ENCODE data around the gene GAL3ST2. TPM values are rescaled to one million over a fixed set of nuclear protein-coding genes. Genes with fewer than 3 reads are reported as not detected.
"Not testable (repeated sequence)": the region's sequence is repeated elsewhere in the genome, so short reads cannot be mapped to it uniquely, and the experiment has no call there.

GAL3ST2 gene
- total and polyA plus RNA-seq, 4 donors: 0.33 to 0.79 (median 0.63) TPM

GRCh38 chr2:241753493-241753892 is 23.1 kb upstream of the GAL3ST2 start:
- no peak for DNase-seq (ENCODE audit: low read depth in 4 of 6, low spot score in 6 of 6)
- Histone ChIP-seq H3K27me3 (ENCODE audit: control insufficient read depth, insufficient read depth, low read length) (no peaks in the 10 kb centered on the region), H3K4me3 (ENCODE audit: low read depth, low read length) (no peak overlapping the region), H3K36me3 (ENCODE audit: control insufficient read depth, insufficient read depth, low read length) (peaks cover 78% of the 10 kb centered on the region), H3K9me3 (ENCODE audit: control insufficient read depth, insufficient read depth, low read length) (no peaks in the 10 kb centered on the region), H3K4me1 (ENCODE audit: control insufficient read depth, insufficient read depth, low read length) (no peaks in the 10 kb centered on the region), H3K27ac (ENCODE audit: low read depth, low read length) (no peak overlapping the region)
- 94% methylated on average over 16 of the region's 17 CpGs for WGBS (ENCODE audit: insufficient coverage)

- 93% methylated on average over 20 of the region's 20 CpGs for WGBS (ENCODE audit: insufficient coverage)
These were observed 22.6 kb upstream of the GAL3ST2 start for GRCh38 chr2:241754042-241754441.

GRCh38 chr2:241755166-241755565 is 21.5 kb upstream of the GAL3ST2 start:
- no peaks in the 10 kb centered on the region for H3K27me3 ChIP-seq (ENCODE audit: control insufficient read depth, insufficient read depth, low read length)
- no peaks in the 10 kb centered on the region for H3K4me1 ChIP-seq (ENCODE audit: control insufficient read depth, insufficient read depth, low read length)
- peaks cover 64% of the 10 kb centered on the region for H3K36me3 ChIP-seq (ENCODE audit: control insufficient read depth, insufficient read depth, low read length)
- no peak overlapping the region for H3K27ac ChIP-seq (ENCODE audit: low read depth, low read length)
- H3K4me3 ChIP-seq (ENCODE audit: low read depth, low read length): no peak overlapping the region
- WGBS (ENCODE audit: insufficient coverage): 87% methylated on average over 13 of the region's 18 CpGs
- DNase-seq (ENCODE audit: low read depth in 4 of 6, low spot score in 6 of 6): no peak
- no peaks in the 10 kb centered on the region for H3K9me3 ChIP-seq (ENCODE audit: control insufficient read depth, insufficient read depth, low read length)

More at GRCh38 chr2:241754042-241754441, 22.6 kb upstream of the GAL3ST2 start:
- H3K36me3 ChIP-seq (ENCODE audit: control insufficient read depth, insufficient read depth, low read length): peaks cover 75% of the 10 kb centered on the region
- H3K27me3 ChIP-seq (ENCODE audit: control insufficient read depth, insufficient read depth, low read length): no peaks in the 10 kb centered on the region
- H3K4me1 ChIP-seq (ENCODE audit: control insufficient read depth, insufficient read depth, low read length): no peaks in the 10 kb centered on the region
- H3K27ac ChIP-seq (ENCODE audit: low read depth, low read length): no peak overlapping the region
- DNase-seq (ENCODE audit: low read depth in 4 of 6, low spot score in 6 of 6): no peak
- H3K4me3 ChIP-seq (ENCODE audit: low read depth, low read length): no peak overlapping the region
- no peaks in the 10 kb centered on the region for H3K9me3 ChIP-seq (ENCODE audit: control insufficient read depth, insufficient read depth, low read length)

- H3K9me3 ChIP-seq (ENCODE audit: control insufficient read depth, insufficient read depth, low read length): peaks cover 2% of the 10 kb centered on the region
- no peak overlapping the region for H3K27ac ChIP-seq (ENCODE audit: low read depth, low read length)
- H3K4me1 ChIP-seq (ENCODE audit: control insufficient read depth, insufficient read depth, low read length): no peaks in the 10 kb centered on the region
- DNase-seq (ENCODE audit: low read depth in 4 of 6, low spot score in 6 of 6): no peak
- no peaks in the 10 kb centered on the region for H3K27me3 ChIP-seq (ENCODE audit: control insufficient read depth, insufficient read depth, low read length)
- WGBS (ENCODE audit: insufficient coverage): 96% methylated on average over 24 of the region's 27 CpGs
- H3K36me3 ChIP-seq (ENCODE audit: control insufficient read depth, insufficient read depth, low read length): peaks cover 67% of the 10 kb centered on the region
- no peak overlapping the region for H3K4me3 ChIP-seq (ENCODE audit: low read depth, low read length)
These were observed 20.8 kb upstream of the GAL3ST2 start for GRCh38 chr2:241755777-241756176.

GRCh38 chr2:241759067-241759807 is 17.4 kb upstream of the GAL3ST2 start:
- Histone ChIP-seq H3K4me3 (ENCODE audit: low read depth, low read length) (no peak overlapping the region), H3K9me3 (ENCODE audit: control insufficient read depth, insufficient read depth, low read length) (peaks cover 2% of the 10 kb centered on the region), H3K4me1 (ENCODE audit: control insufficient read depth, insufficient read depth, low read length) (no peaks in the 10 kb centered on the region), H3K27me3 (ENCODE audit: control insufficient read depth, insufficient read depth, low read length) (no peaks in the 10 kb centered on the region), H3K27ac (ENCODE audit: low read depth, low read length) (no peak overlapping the region), H3K36me3 (ENCODE audit: control insufficient read depth, insufficient read depth, low read length) (peaks cover 49% of the 10 kb centered on the region)
- 87% methylated on average over 11 of the region's 20 CpGs for WGBS (ENCODE audit: insufficient coverage)
- no peak for DNase-seq (ENCODE audit: low read depth in 4 of 6, low spot score in 6 of 6)

GRCh38 chr2:241759893-241760292 is 16.7 kb upstream of the GAL3ST2 start:
- H3K36me3 ChIP-seq (ENCODE audit: control insufficient read depth, insufficient read depth, low read length): peaks cover 49% of the 10 kb centered on the region
- not testable (repeated sequence) for H3K27me3 ChIP-seq (ENCODE audit: control insufficient read depth, insufficient read depth, low read length); H3K27ac ChIP-seq (ENCODE audit: low read depth, low read length); DNase-seq (ENCODE audit: low read depth in 4 of 6, low spot score in 6 of 6); H3K9me3 ChIP-seq (ENCODE audit: control insufficient read depth, insufficient read depth, low read length); H3K4me1 ChIP-seq (ENCODE audit: control insufficient read depth, insufficient read depth, low read length); H3K4me3 ChIP-seq (ENCODE audit: low read depth, low read length)
- no CpG with 5 or more reads among the region's 16 CpGs for WGBS (ENCODE audit: insufficient coverage)

GRCh38 chr2:241760301-241760771 is 16.3 kb upstream of the GAL3ST2 start:
- no peak for DNase-seq (ENCODE audit: low read depth in 4 of 6, low spot score in 6 of 6)
- H3K9me3 ChIP-seq (ENCODE audit: control insufficient read depth, insufficient read depth, low read length): peaks cover 2% of the 10 kb centered on the region
- H3K4me1 ChIP-seq (ENCODE audit: control insufficient read depth, insufficient read depth, low read length): no peaks in the 10 kb centered on the region
- H3K36me3 ChIP-seq (ENCODE audit: control insufficient read depth, insufficient read depth, low read length): peaks cover 47% of the 10 kb centered on the region
- H3K27me3 ChIP-seq (ENCODE audit: control insufficient read depth, insufficient read depth, low read length): no peaks in the 10 kb centered on the region
- H3K4me3 ChIP-seq (ENCODE audit: low read depth, low read length): no peak overlapping the region
- whole genome bisulfite sequencing (ENCODE audit: insufficient coverage): 98% methylated on average over 17 of the region's 17 CpGs
- H3K27ac ChIP-seq (ENCODE audit: low read depth, low read length): no peak overlapping the region

- no peak for DNase-seq (ENCODE audit: low read depth in 4 of 6, low spot score in 6 of 6)
These were observed 14.2 kb upstream of the GAL3ST2 start for GRCh38 chr2:241762321-241762932.

GRCh38 chr2:241762933-241763369 is 13.7 kb upstream of the GAL3ST2 start:
- WGBS (ENCODE audit: insufficient coverage): 65% methylated on average over 2 of the region's 13 CpGs
- Histone ChIP-seq H3K4me3 (ENCODE audit: low read depth, low read length) (no peak overlapping the region), H3K9me3 (ENCODE audit: control insufficient read depth, insufficient read depth, low read length) (peaks cover 2% of the 10 kb centered on the region), H3K36me3 (ENCODE audit: control insufficient read depth, insufficient read depth, low read length) (peaks cover 43% of the 10 kb centered on the region), H3K27me3 (ENCODE audit: control insufficient read depth, insufficient read depth, low read length) (no peaks in the 10 kb centered on the region), H3K4me1 (ENCODE audit: control insufficient read depth, insufficient read depth, low read length) (no peaks in the 10 kb centered on the region), H3K27ac (ENCODE audit: low read depth, low read length) (no peak overlapping the region)
- DNase-seq (ENCODE audit: low read depth in 4 of 6, low spot score in 6 of 6): no peak

More at GRCh38 chr2:241762321-241762932, 14.2 kb upstream of the GAL3ST2 start:
- Histone ChIP-seq H3K4me1 (ENCODE audit: control insufficient read depth, insufficient read depth, low read length) (no peaks in the 10 kb centered on the region), H3K36me3 (ENCODE audit: control insufficient read depth, insufficient read depth, low read length) (peaks cover 38% of the 10 kb centered on the region), H3K27me3 (ENCODE audit: control insufficient read depth, insufficient read depth, low read length) (no peaks in the 10 kb centered on the region), H3K4me3 (ENCODE audit: low read depth, low read length) (no peak overlapping the region), H3K27ac (ENCODE audit: low read depth, low read length) (no peak overlapping the region), H3K9me3 (ENCODE audit: control insufficient read depth, insufficient read depth, low read length) (peaks cover 2% of the 10 kb centered on the region)
- 77% methylated on average over 12 of the region's 18 CpGs for WGBS (ENCODE audit: insufficient coverage)
